RWPE1 (cell line): ENCODE results near the gene CRNKL1.

Experiments used
- CTCF ChIA-PET: fragments of 350-600 bp; sonication (Branson Sonifier 250); formaldehyde crosslinking; extraction: SDS; loops from one replicate; lab custom pipeline; 2021; lab: Yijun Ruan, JAX
- POLR2A ChIA-PET: fragments of 400-600 bp; formaldehyde crosslinking; extraction: SDS; loops from one replicate; lab custom pipeline; 2020; ENCODE audit warnings: antibody characterized with exemption; ENCODE audit not compliant: low non-redundant PET; lab: Yijun Ruan, JAX
- DNase-seq: peaks from one replicate; pipeline ENCODE4 v3.0.0; 2012; ENCODE audit warnings: low spot score
- H3K27ac ChIP-seq: fragments of 450-650 bp; 2 replicates; pipeline ENCODE4 v1.5.1; 2017
- CTCF ChIP-seq: fragments of 450-650 bp; conservative IDR thresholded peaks from 2 replicates; pipeline ENCODE4 v1.5.1; 2017; ENCODE audit warnings: low read depth, mild to moderate bottlenecking

Gene CRNKL1

DNA sequence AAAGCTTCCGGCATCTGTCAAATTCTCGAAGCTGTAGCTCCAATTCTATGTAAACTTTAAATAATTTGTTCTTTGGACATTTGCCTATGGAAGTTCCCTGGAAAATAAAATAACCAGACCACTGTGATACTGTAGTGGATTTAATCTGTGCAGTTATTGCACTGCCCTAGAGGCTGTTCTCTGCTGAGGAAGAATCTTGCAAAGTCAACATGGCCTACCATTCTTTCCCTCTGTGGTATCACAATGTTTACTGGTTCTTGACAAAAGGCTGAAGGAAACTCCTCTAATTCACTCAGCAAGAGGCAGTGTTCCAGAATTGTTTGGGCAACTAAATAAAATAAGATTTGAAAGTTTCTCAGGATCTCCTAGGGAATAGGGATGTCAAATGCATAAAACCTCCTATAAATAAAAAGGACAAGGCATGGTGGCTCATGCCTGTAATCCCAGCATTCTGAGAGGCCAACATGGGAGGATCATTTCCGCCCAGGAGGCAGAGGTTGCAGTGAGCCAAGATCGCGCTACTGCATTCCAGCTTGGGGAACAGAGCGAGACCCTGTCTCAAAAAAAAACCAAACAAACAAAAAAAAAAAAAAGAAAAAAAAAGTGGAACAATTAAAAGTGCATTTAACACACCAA, 12.4 kb downstream of the CRNKL1 start:
- ChIA-PET POLR2A (no interaction called here), CTCF (interaction anchor here (0.6 kb wide), 1 partner anchor 196 kb away, joined by 3 read pairs; no protein-coding TSS in a partner anchor)
- H3K27ac ChIP-seq: no peak overlapping the region
- DNase-seq: no peak
- no peak for TF ChIP-seq CTCF

GRCh38 chr20:20038586-20038985, 13.7 kb downstream of the CRNKL1 start:
- H3K27ac ChIP-seq: no peak overlapping the region
- no peak for DNase-seq
- POLR2A ChIA-PET: interaction anchor here (0.6 kb wide), 1 partner anchor 34 kb away, joined by 3 read pairs; no protein-coding TSS in a partner anchor
- CTCF ChIA-PET: interaction anchor here (0.6 to 1.4 kb wide), 3 partner anchors 10 to 275 kb away, joined by 3 to 5 read pairs (median 4); no protein-coding TSS in a partner anchor
- no peak for TF ChIP-seq CTCF

DNA sequence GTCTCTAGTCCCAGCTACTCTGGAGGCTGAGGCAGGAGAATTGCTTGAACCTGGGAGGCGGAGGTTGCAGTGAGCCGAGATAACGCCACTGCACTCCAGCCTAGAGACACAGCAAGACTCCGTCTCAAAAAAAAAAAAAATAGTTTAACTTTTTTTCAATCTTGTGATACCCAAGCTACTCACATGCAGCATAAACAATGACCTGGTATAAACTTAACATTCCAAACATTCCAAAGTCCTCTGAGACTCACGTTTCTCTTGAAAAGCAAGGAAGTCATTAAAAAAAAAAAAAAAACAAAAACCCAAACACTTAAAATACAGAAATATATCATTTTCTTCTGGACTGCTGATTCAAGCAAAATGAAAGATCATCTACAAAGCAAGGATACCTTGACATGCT, 14.3 kb downstream of the CRNKL1 start:
- CTCF ChIA-PET: interaction anchor here (0.6 to 1.4 kb wide), 3 partner anchors 10 to 275 kb away, joined by 3 to 5 read pairs (median 4); no protein-coding TSS in a partner anchor
- TF ChIP-seq CTCF: no peak
- H3K27ac ChIP-seq: no peak overlapping the region
- POLR2A ChIA-PET: no interaction called here
- no peak for DNase-seq

- CTCF ChIA-PET: no interaction called here
- no peak for TF ChIP-seq CTCF
- no peak for DNase-seq
- no peak overlapping the region for H3K27ac ChIP-seq
- POLR2A ChIA-PET: no interaction called here
These were observed 15.5 kb downstream of the CRNKL1 start for GRCh38 chr20:20036756-20037155.

DNA sequence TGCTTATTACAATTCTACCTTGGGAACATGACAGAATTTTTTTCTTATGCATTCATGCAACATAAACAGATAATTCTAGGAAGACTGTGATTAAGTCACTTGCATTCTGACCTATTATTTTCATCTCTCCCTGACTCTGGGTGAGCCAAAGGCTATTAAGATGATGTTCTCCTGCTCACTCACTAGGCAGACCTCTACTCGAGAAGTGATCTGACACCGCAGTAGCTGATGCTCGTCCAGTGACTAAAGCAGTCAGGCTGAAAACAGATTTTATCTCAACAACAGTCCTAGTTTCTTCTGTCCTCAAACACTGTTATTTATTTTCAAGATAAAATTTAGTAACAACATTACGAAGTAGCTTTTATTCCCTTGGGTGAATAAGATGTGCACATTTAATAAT, 17.8 kb downstream of the CRNKL1 start:
- no peak overlapping the region for H3K27ac ChIP-seq
- TF ChIP-seq CTCF: no peak
- CTCF ChIA-PET: interaction anchor here (0.7 kb wide), 1 partner anchor 14 kb away, joined by 3 read pairs; no protein-coding TSS in a partner anchor
- DNase-seq: no peak
- POLR2A ChIA-PET: no interaction called here

DNA sequence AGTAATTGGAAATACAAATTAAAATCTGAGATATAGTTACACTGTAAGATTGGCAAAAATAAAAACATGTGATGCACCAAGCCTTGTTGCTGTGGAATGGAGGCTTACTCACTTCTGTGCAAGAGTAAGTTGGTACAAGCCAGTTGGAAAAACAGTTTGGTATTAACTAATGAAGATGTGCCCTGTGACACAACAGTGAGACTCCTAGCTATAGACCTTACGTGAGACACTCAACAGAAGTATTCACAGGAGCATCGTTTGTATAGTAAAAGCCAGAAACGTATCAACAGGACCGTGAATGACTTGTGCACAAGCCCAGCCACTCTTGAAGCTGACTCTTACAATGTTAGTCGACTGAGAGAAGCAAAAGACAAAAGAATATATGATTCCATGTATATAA, 20.5 kb downstream of the CRNKL1 start:
- ChIA-PET CTCF (no interaction called here), POLR2A (no interaction called here)
- no peak for TF ChIP-seq CTCF
- no peak overlapping the region for H3K27ac ChIP-seq
- no peak for DNase-seq
